Skin epidermis (tissue), 12 donors: ENCODE data around the gene MMP10.
A peak's percentile ranks its signal among the peaks of the same experiment; 100 is the strongest.
"Not testable (repeated sequence)": the region's sequence is repeated elsewhere in the genome, so short reads cannot be mapped to it uniquely, and the experiment has no call there.

Source experiments
- H3K27ac ChIP-seq, 21 experiments: fragments of 200-600 bp; sonication (generic) in 11 of 21; one replicate each; pipeline ENCODE4 v1.5.0; 2020; ENCODE audit warnings: mild to moderate bottlenecking in 3 of 21, inconsistent platforms in 2 of 21, moderate library complexity in 2 of 21
- H3K4me3 ChIP-seq, 7 experiments: fragments of 200-600 bp; sonication (generic) in 2 of 7; one replicate each; pipeline ENCODE4 v1.5.0; 2020; ENCODE audit warnings: inconsistent platforms in 2 of 7, mild to moderate bottlenecking in 2 of 7, moderate library complexity in 1 of 7

MMP10 gene

GRCh38 chr11:102788334-102788995, 8.0 kb upstream of the MMP10 start:
- Histone ChIP-seq H3K4me3 (no peak overlapping the region), H3K27ac (no peak overlapping the region)

GRCh38 chr11:102784380-102784779, 4.0 kb upstream of the MMP10 start:
- Histone ChIP-seq H3K27ac (no peak overlapping the region), H3K4me3 (no peak overlapping the region)

GRCh38 chr11:102783720-102784119, 3.3 kb upstream of the MMP10 start:
- Histone ChIP-seq H3K27ac (no peak overlapping the region), H3K4me3 (no peak overlapping the region)

GRCh38 chr11:102783016-102783415, 2.6 kb upstream of the MMP10 start:
- Histone ChIP-seq H3K4me3 (no peak overlapping the region), H3K27ac (no peak overlapping the region)

GRCh38 chr11:102781676-102782075, 1.2 kb upstream of the MMP10 start:
- Histone ChIP-seq H3K27ac (no peak overlapping the region), H3K4me3 (no peak overlapping the region)

- Histone ChIP-seq H3K27ac (no peak overlapping the region), H3K4me3 (no peak overlapping the region)
These were observed 4.0 kb downstream of the MMP10 start for GRCh38 chr11:102776454-102776853.

- Histone ChIP-seq H3K27ac (no peak overlapping the region), H3K4me3 (no peak overlapping the region)
These were observed 7.0 kb downstream of the MMP10 start for GRCh38 chr11:102773386-102773785.

- no peak overlapping the region for H3K27ac ChIP-seq
- no peak overlapping the region for H3K4me3 ChIP-seq
These were observed 9.1 kb downstream of the MMP10 start for GRCh38 chr11:102771351-102771750.

GRCh38 chr11:102770191-102770590, 10.2 kb downstream of the MMP10 start:
- no peak overlapping the region for H3K27ac ChIP-seq
- H3K4me3 ChIP-seq: no peak overlapping the region

- H3K4me3 ChIP-seq: no peak overlapping the region
- no peak overlapping the region for H3K27ac ChIP-seq
These were observed 12.6 kb downstream of the MMP10 start for GRCh38 chr11:102767800-102768199.

GRCh38 chr11:102763440-102763839, 17.0 kb downstream of the MMP10 start:
- H3K4me3 ChIP-seq: no peak overlapping the region
- no peak overlapping the region for H3K27ac ChIP-seq

GRCh38 chr11:102762361-102762767, 18.1 kb downstream of the MMP10 start:
- no peak overlapping the region for H3K27ac ChIP-seq
- no peak overlapping the region for H3K4me3 ChIP-seq

GRCh38 chr11:102761646-102762238, 18.7 kb downstream of the MMP10 start:
- Histone ChIP-seq H3K27ac (no peak overlapping the region), H3K4me3 (no peak overlapping the region)

GRCh38 chr11:102760344-102761035, 19.9 kb downstream of the MMP10 start:
- H3K27ac ChIP-seq: no peak overlapping the region
- H3K4me3 ChIP-seq: no peak overlapping the region

GRCh38 chr11:102757823-102758549, 22.4 kb downstream of the MMP10 start:
- H3K27ac ChIP-seq: no peak overlapping the region

GRCh38 chr11:102753267-102753666, 27.2 kb downstream of the MMP10 start:
- no peak overlapping the region for H3K4me3 ChIP-seq
- H3K27ac ChIP-seq: no peak overlapping the region

More at GRCh38 chr11:102757823-102758549, 22.4 kb downstream of the MMP10 start:
- H3K4me3 ChIP-seq: no peak overlapping the region

- H3K4me3 ChIP-seq: no peak overlapping the region
- H3K27ac ChIP-seq: no peak overlapping the region
These were observed 28.8 kb downstream of the MMP10 start for GRCh38 chr11:102751673-102752072.

GRCh38 chr11:102749101-102749722, 31.2 kb downstream of the MMP10 start:
- H3K27ac ChIP-seq: no peak overlapping the region

GRCh38 chr11:102746746-102747578, 33.5 kb downstream of the MMP10 start:
- H3K27ac ChIP-seq: peak overlapping the region in 1 of 21 experiments; percentile 50
- not testable (repeated sequence) for H3K4me3 ChIP-seq

More at GRCh38 chr11:102749101-102749722, 31.2 kb downstream of the MMP10 start:
- no peak overlapping the region for H3K4me3 ChIP-seq
